GM12864 (cell line): ENCODE data around the gene MICOS13.
A peak's percentile ranks its signal among the peaks of the same experiment; 100 is the strongest.

Source experiments
- DNase-seq: peaks from one replicate; pipeline ENCODE4 v3.0.0-alpha.2; 2011; ENCODE audit warnings: low read depth
- H3K4me3 ChIP-seq: 2 replicates; pipeline ENCODE4 v1.5.1; 2011; ENCODE audit warnings: mild to moderate bottlenecking, low read depth, low read length, control low read depth
- TF ChIP-seq, protein P1 (sequence below): IDR thresholded peaks from 2 replicates; pipeline ENCODE4 v1.5.1; 2011; ENCODE audit warnings: low read depth, mild to moderate bottlenecking, moderate library complexity, low read length, control low read depth, inconsistent platforms; ENCODE audit errors: missing control alignments

Gene MICOS13, protein sequence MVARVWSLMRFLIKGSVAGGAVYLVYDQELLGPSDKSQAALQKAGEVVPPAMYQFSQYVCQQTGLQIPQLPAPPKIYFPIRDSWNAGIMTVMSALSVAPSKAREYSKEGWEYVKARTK

DNA sequence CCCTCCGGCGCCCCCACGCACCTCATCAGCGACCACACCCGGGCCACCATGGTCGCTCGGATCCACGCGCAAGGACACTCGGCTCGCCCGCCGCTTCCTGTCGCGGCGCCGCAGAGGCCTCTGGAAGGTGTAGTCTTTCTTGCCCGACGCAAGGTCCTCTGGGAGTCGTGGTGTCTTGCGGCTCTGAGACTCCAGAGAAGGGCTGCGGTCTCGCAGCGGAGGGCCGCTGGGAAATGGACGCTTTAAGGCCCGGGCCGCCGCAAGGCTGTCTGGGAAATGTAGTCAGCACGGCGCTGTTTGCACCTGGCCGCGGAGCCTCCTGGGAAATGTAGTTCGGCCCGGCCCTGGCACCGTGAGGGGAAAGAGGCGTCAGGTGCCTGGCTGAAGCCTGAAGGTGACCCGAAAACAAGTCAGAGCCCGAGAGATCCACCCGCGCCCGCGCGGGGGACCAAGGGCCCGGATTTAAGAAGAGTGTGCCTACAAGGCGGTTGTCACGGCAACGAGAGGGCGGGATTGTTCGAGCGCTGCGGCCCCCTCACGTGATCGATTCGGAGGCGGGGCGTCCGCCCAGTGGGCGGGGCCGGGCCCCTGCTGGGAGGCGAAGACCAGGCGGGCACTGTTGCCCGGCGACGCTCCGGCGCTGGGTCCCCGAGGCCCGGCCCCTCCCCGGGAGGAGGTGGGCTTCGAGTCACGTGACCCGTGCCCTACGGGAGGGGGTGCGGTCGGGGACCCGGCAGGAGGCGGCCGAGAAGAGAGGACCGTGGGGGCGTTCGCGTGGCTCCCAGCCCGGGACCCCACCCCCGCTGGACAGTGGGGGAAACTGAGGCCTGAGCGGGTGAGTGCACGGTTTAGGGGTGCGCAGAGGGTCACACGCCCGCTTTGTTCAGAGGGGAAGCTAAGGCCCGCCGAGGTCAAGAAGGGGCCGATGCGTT is at the start of gene MICOS13, which contains the start of gene HSD11B1L:
MICOS13 (minus strand) TSS at position 80 of the 932 bp plus-strand sequence; CDS start at position 50, 30 bp downstream.
HSD11B1L (plus strand) TSS at position 591 of the 932 bp plus-strand sequence. CDS start 3,806 bp downstream, outside the sequence.
- peak; percentile 98 for DNase-seq
- TF ChIP-seq, protein P1, sequence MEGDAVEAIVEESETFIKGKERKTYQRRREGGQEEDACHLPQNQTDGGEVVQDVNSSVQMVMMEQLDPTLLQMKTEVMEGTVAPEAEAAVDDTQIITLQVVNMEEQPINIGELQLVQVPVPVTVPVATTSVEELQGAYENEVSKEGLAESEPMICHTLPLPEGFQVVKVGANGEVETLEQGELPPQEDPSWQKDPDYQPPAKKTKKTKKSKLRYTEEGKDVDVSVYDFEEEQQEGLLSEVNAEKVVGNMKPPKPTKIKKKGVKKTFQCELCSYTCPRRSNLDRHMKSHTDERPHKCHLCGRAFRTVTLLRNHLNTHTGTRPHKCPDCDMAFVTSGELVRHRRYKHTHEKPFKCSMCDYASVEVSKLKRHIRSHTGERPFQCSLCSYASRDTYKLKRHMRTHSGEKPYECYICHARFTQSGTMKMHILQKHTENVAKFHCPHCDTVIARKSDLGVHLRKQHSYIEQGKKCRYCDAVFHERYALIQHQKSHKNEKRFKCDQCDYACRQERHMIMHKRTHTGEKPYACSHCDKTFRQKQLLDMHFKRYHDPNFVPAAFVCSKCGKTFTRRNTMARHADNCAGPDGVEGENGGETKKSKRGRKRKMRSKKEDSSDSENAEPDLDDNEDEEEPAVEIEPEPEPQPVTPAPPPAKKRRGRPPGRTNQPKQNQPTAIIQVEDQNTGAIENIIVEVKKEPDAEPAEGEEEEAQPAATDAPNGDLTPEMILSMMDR = no peak
- H3K4me3 ChIP-seq = peak within 1 kb of the TSS; percentile 95

DNA sequence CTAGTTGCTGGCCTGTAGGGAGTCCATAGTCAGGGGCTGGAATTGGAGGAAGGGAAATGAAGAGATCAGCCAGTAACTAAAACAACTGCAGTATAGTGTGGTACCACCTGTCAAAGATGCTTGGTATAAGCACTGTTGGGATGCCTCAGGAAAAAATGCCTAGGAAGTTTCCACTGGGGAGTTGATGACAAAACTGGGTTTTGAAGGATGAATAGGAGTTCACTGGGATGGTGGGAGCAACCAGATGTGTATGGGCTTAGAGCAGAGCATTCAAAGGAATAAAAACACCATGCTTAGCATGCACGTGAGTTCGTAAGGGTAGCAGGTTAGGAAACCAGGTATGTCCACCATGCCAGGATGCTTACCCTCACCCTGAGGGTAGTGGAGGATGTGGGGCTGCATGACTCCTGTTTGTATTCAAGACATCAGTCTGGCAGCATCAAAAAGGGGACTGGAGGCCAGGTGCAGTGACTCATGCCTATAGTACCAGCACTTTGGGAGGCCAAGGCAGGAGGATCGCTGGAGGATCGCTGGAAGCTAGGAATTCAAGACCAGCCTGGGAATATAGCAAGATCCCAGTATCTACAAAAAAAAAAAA is 47.2 kb upstream of the MICOS13 start:
- TF ChIP-seq, protein P1 = no peak
- no peak overlapping the region for H3K4me3 ChIP-seq
- DNase-seq = no peak

DNA sequence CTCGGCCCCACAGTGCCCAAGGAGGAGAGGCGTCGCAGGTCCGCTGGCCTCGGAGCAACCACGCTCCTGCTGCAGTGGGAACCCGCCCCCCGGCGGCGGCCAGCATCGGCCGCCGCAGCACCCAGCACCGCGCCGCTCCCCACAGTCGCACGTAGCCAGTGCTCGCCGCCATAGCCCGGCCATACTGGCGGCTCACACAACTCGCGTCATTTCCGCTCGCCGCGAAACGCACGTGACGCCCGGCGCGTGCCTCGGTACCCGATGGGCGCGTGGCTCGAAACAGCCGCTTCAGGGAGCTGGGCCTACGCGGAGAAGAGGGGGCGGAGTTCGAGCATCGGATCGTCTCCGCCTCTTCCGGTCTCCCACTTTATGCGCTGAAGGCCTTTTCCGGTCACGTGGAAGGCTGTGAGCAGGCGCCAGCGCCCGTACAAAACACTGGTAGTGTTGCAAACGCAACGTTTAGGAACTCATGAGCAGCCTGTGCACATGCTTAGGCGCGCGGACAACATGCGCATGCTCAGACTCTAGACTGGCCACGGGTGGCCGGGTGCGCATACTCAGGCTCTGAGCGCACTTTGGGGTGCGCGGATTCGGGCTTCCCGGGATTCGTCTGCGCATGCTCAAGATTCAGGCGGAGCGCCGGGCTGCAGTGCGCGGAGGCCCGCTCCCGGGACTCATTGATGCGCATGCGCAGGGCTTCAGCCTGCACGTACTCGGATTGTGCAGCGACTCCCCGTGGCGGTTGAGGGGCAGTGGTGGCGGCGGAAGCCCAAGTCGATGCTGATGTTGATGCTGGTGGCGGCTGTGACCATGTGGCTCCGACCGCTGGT is 39.9 kb upstream of the MICOS13 start, which contains the start of the genes CATSPERD and LONP1:
CATSPERD (plus strand) TSS at position 677 of the 830 bp plus-strand sequence; CDS start at position 778, 101 bp downstream.
LONP1 (minus strand) TSS at position 186 of the 830 bp plus-strand sequence; CDS start at position 172, 14 bp downstream.
- TF ChIP-seq, protein P1 = peak; percentile 96
- peak; percentile 96 for DNase-seq
- H3K4me3 ChIP-seq = peak within 1 kb of the TSS; percentile 90

DNA sequence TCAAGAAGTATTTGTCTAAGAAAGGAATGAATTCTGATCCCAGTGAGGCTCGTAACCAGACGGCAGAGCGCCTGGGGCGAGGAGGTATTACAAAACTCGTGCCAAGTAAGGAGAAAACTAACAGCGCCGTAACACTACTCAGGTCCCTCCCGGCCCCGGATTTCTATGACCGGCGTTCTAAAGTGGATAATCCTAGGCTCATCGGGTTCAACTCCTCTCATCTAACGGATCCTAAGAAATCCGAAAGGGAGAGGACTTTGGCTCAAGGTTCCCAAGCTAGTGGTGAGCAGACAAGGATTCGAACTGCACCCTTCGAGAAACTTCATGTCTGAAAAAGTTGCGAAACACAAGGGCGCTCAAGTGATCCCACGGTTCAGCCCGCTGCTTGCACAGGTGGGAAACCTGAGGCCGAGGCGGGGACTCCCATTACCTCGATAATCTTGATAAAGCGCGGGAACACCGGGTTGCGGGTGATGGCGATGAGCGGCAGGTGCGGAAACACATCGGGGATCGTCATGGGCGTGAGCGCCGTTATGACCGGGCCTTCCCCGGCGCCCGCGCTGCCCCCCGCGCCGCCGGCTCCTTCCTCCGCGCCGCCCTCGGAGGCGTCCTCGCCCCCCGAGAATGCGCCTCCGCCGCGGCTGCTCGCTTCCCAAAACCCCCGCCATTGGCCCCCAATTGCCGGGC is 39.1 kb upstream of the MICOS13 start:
- DNase-seq = no peak
- TF ChIP-seq, protein P1 = no peak
- H3K4me3 ChIP-seq = peak overlapping the region; percentile 90

DNA sequence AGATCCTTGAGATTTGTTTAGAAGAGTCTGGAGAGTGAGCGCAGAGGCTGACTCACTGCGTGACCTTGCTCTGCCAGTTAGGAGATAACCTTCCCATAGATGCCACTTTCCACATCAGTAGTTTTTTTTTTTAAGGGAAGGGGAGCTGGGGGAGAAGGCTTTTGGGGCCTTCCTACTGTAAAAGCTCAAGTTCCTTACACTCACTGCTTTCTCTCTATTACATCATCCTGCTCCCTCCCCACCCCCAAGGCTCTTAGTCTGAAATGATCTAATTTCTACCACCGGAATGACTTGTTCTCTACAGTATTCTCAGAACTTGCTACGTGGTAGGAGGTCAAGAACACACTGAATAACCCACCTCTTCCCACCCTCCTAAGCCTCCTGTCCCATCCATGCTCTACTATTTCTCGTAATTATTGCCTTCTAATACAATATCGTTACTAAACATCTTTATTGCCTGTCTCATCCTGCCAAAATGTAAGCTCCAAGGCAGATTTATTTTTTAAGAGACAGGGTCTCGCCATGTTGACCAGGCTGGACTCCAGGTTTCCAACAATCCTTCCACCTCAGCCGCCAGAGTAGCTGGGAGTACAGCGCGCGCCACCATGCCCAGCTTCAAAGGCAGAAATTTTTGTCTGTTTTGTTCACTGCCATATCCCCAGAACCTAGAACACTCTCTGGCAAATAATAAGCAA is 38.4 kb upstream of the MICOS13 start:
- DNase-seq = peak; percentile 34
- H3K4me3 ChIP-seq = peak overlapping the region; percentile 90
- TF ChIP-seq, protein P1 = no peak
